ENCODE measurements around the gene SUPT20H. TPM values are rescaled to one million over a fixed set of nuclear protein-coding genes. Genes with fewer than 3 reads are reported as not detected.

The SUPT20H gene
- polyA plus RNA-seq, 1 donor from 2014 or later: 89.2 TPM

GRCh38 chr13:37072024-37072423, 12.5 kb upstream of the SUPT20H start:
- H3K79me2 ChIP-seq (replicated peaks; ENCODE audit: insufficient read depth, low read length): no peaks in the 10 kb centered on the region
- no peak for TF ChIP-seq POLR2AphosphoS5 (IDR thresholded peaks at IDR 0.05)
- TF ChIP-seq EP300 (conservative IDR thresholded peaks at IDR 0.05; ENCODE audit: poor library complexity, severe bottlenecking): no peak
- no peak for TF ChIP-seq TAF1 (IDR thresholded peaks at IDR 0.05; ENCODE audit: low read depth)
- TF ChIP-seq MXI1 (conservative IDR thresholded peaks at IDR 0.05; ENCODE audit: poor library complexity, severe bottlenecking): no peak
- TF ChIP-seq REST (IDR thresholded peaks at IDR 0.05; ENCODE audit: borderline replicate concordance): no peak
- no peak for TF ChIP-seq CTCF (IDR thresholded peaks at IDR 0.05; ENCODE audit: poor library complexity, severe bottlenecking)
- no peak for TF ChIP-seq EZH2 (IDR thresholded peaks at IDR 0.05; ENCODE audit: borderline replicate concordance, insufficient read depth, low read length, poor library complexity, severe bottlenecking)
- no peak for TF ChIP-seq SMC3 (conservative IDR thresholded peaks at IDR 0.05; ENCODE audit: poor library complexity)
- TF ChIP-seq RAD21 (conservative IDR thresholded peaks at IDR 0.05): no peak
- no peak overlapping the region for H2AFZ ChIP-seq (ENCODE audit: low read depth, low read length)
- no peaks in the 10 kb centered on the region for H3K9me3 ChIP-seq (ENCODE audit: low read length)
- H3K4me3 ChIP-seq (ENCODE audit: low read length): no peak overlapping the region
- no peaks in the 10 kb centered on the region for H3K27me3 ChIP-seq (ENCODE audit: insufficient read depth, low read depth, low read length)
- no peak overlapping the region for H3K9ac ChIP-seq (ENCODE audit: low read length)
- H3F3A ChIP-seq (ENCODE audit: insufficient read depth, low read length, poor library complexity, severe bottlenecking): no peaks in the 10 kb centered on the region
- no peaks in the 10 kb centered on the region for H3K36me3 ChIP-seq (ENCODE audit: insufficient read depth, low read length)
- no peaks in the 10 kb centered on the region for H4K20me1 ChIP-seq (ENCODE audit: insufficient read depth)
- no peak overlapping the region for H3K27ac ChIP-seq (ENCODE audit: low read length)
- no peaks in the 10 kb centered on the region for H3K9me2 ChIP-seq (ENCODE audit: insufficient read depth, low read length)
- no peak overlapping the region for H3K4me2 ChIP-seq (ENCODE audit: low read length)

GRCh38 chr13:37070956-37071355, 11.5 kb upstream of the SUPT20H start:
- H3K9ac ChIP-seq (ENCODE audit: low read length): no peak overlapping the region
- TF ChIP-seq REST (IDR thresholded peaks at IDR 0.05; ENCODE audit: borderline replicate concordance) (no peak), EP300 (conservative IDR thresholded peaks at IDR 0.05; ENCODE audit: poor library complexity, severe bottlenecking) (no peak), RAD21 (conservative IDR thresholded peaks at IDR 0.05) (no peak), TAF1 (IDR thresholded peaks at IDR 0.05; ENCODE audit: low read depth) (no peak), SMC3 (conservative IDR thresholded peaks at IDR 0.05; ENCODE audit: poor library complexity) (no peak), POLR2AphosphoS5 (IDR thresholded peaks at IDR 0.05) (no peak), EZH2 (IDR thresholded peaks at IDR 0.05; ENCODE audit: borderline replicate concordance, insufficient read depth, low read length, poor library complexity, severe bottlenecking) (no peak), CTCF (IDR thresholded peaks at IDR 0.05; ENCODE audit: poor library complexity, severe bottlenecking) (no peak), MXI1 (conservative IDR thresholded peaks at IDR 0.05; ENCODE audit: poor library complexity, severe bottlenecking) (no peak)
- no peaks in the 10 kb centered on the region for H3K9me3 ChIP-seq (ENCODE audit: low read length)
- H3K27me3 ChIP-seq (ENCODE audit: insufficient read depth, low read depth, low read length): no peaks in the 10 kb centered on the region
- no peaks in the 10 kb centered on the region for H3K79me2 ChIP-seq (replicated peaks; ENCODE audit: insufficient read depth, low read length)
- H3K36me3 ChIP-seq (ENCODE audit: insufficient read depth, low read length): no peaks in the 10 kb centered on the region
- no peak overlapping the region for H3K4me2 ChIP-seq (ENCODE audit: low read length)
- no peaks in the 10 kb centered on the region for H3F3A ChIP-seq (ENCODE audit: insufficient read depth, low read length, poor library complexity, severe bottlenecking)
- H2AFZ ChIP-seq (ENCODE audit: low read depth, low read length): no peak overlapping the region
- H3K4me3 ChIP-seq (ENCODE audit: low read length): no peak overlapping the region
- no peaks in the 10 kb centered on the region for H4K20me1 ChIP-seq (ENCODE audit: insufficient read depth)
- no peak overlapping the region for H3K27ac ChIP-seq (ENCODE audit: low read length)
- H3K9me2 ChIP-seq (ENCODE audit: insufficient read depth, low read length): no peaks in the 10 kb centered on the region

Measured in neural cell (in vitro differentiated cells).